Muscle layer of colon (tissue), 2 donors: ENCODE results near the gene TSPAN6.

Experiments used
- H3K27ac ChIP-seq: one replicate; pipeline ENCODE4 v1.7.0; 2013; ENCODE audit warnings: low read depth, mild to moderate bottlenecking, low read length, moderate library complexity
- H3K27me3 ChIP-seq, 2 donors: one replicate each; pipeline ENCODE4 v1.7.0; 2013; ENCODE audit warnings: low read length in 2 of 2, mild to moderate bottlenecking in 2 of 2; ENCODE audit not compliant: insufficient read depth in 2 of 2, control insufficient read depth in 1 of 2
- H3K36me3 ChIP-seq: one replicate; pipeline ENCODE4 v1.7.0; 2013; ENCODE audit warnings: mild to moderate bottlenecking, low read length; ENCODE audit not compliant: insufficient read depth
- H3K4me1 ChIP-seq: one replicate; pipeline ENCODE4 v1.7.0; 2013; ENCODE audit warnings: mild to moderate bottlenecking, low read length; ENCODE audit not compliant: insufficient read depth
- H3K4me3 ChIP-seq, 2 donors: one replicate each; pipeline ENCODE4 v1.7.0; 2013; ENCODE audit warnings: low read length in 2 of 2, low read depth in 1 of 2, mild to moderate bottlenecking in 1 of 2, moderate library complexity in 1 of 2
- H3K9ac ChIP-seq: one replicate; pipeline ENCODE4 v1.7.0; 2013; ENCODE audit warnings: low read length
- H3K9me3 ChIP-seq: one replicate; pipeline ENCODE4 v1.7.0; 2013; ENCODE audit warnings: mild to moderate bottlenecking, low read length
- donor health status: abdominal sarcoma.
- donor health status: Adenocarcinoma of cecum.

TSPAN6 gene, protein sequence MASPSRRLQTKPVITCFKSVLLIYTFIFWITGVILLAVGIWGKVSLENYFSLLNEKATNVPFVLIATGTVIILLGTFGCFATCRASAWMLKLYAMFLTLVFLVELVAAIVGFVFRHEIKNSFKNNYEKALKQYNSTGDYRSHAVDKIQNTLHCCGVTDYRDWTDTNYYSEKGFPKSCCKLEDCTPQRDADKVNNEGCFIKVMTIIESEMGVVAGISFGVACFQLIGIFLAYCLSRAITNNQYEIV

DNA sequence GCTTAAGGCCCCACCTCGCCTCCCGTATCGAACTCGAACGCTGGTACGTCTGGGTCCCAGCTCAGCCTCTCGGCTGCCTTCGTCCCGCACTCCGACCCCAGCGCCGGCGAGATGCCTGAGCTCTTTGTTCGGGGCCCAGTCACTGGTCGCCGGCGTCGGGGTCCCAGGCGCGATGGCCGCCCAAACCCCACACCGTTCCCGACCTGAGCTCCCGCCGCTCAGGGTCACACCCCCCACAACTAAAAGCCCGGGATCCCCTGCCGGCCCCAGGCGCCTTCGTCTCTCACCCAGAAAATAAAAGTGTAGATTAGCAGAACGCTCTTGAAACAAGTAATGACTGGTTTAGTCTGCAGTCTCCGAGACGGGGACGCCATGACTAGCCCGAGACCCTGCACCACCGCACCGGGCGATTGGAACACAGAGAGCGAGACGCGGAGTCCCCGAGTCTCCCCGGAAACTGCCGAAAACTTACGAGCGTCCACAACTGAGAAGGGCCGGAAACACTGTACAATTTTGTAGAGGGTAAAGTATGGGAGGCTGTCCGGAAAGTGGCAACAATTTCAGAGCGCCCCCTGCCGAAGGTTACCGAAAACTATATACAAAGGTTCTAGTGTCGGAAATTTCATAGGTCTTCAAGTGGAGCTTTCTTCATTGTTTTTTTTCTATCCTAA lies at the start of gene TSPAN6:
TSS of gene TSPAN6 (minus strand) at position 486 of the 671 bp plus-strand sequence. CDS start at position 374, 112 bp downstream.
- no peak within 1 kb of the TSS for H3K9ac ChIP-seq
- peak within 1 kb of the TSS; percentile 3 to 59 for H3K4me3 ChIP-seq
- no peaks in the 10 kb centered on the region for H3K4me1 ChIP-seq
- H3K9me3 ChIP-seq = no peaks in the 10 kb centered on the region
- H3K27ac ChIP-seq = no peak within 1 kb of the TSS
- peaks cover 0 to 7% of the 10 kb centered on the region in 2 donors for H3K27me3 ChIP-seq
- no peaks in the 10 kb centered on the region for H3K36me3 ChIP-seq

DNA sequence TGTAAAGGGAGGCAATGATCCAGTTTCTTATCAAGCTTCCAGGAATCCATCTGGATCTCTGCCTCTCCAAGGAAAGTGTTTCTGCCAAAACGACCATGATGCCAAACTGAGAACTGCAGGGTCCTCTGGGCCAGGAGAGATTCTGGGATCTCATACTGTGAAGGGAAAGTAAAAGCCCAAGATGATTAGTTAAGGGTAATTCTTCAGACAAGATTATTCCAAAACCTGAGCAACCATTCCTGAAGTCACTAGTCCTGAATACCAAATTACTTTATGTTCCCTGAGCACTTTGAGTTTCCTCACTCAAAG lies 49.3 kb upstream of the TSPAN6 start:
- Histone ChIP-seq H3K4me1 (peaks cover 16% of the 10 kb centered on the region), H3K9me3 (no peaks in the 10 kb centered on the region), H3K36me3 (peaks cover 6% of the 10 kb centered on the region), H3K27ac (no peak overlapping the region), H3K9ac (no peak overlapping the region), H3K27me3 (no peaks in the 10 kb centered on the region), H3K4me3 (no peak overlapping the region)

DNA sequence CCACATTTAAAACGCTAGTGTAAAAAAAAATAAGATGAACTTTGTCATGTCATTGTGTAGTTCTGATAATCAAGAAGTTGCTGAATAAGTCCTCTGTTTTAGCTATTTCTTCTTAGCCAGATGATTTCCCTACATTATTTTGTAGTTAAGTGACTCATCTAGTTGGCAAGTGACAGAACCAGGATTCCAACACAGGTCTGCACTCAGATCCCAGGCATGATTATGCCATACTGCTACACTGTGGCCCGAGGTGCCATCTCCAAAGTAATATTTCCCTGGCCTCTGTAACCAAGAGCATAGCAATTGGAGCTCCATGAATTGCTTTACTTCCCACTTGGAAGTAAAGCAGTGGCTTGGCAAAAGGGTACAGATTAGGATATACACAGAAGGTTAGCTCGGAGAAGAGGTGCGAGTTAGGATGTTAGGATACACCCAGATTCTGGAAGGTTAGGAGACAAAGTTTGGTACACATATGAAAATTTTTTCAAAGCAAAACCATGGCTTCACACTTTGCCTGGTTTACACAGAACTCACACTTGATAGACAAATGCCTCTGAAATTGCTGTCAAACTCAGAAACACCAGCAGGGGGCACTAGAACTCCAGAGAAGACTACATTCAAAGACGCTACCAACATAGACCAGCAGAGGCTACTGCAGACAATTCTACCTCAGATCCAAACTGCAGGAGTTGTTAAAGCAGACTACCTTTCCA lies 48.8 kb upstream of the TSPAN6 start:
- no peak overlapping the region for H3K27ac ChIP-seq
- H3K27me3 ChIP-seq = no peaks in the 10 kb centered on the region
- peaks cover 6% of the 10 kb centered on the region for H3K36me3 ChIP-seq
- no peak overlapping the region for H3K9ac ChIP-seq
- H3K9me3 ChIP-seq = no peaks in the 10 kb centered on the region
- no peak overlapping the region for H3K4me3 ChIP-seq
- peaks cover 20% of the 10 kb centered on the region for H3K4me1 ChIP-seq

DNA sequence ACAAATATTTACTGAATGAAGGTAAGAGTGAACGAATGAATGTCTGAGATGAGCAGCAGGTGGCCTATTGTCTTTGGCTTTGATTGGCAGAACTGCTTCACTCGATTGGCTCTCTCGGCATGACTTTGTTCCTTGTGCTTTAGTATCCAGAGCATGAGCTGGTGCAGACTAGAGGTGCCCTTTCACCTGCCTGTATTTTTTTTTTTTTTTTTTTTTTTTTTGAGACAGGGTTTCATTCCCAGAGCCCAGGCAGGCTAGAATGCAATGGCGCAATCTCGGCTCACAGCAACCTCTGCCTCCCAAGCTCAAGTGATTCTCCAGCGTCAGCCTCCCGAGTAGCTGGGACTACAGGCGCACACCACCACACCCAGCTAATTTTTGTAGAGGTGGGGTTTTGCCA lies 46.3 kb upstream of the TSPAN6 start:
- no peaks in the 10 kb centered on the region for H3K27me3 ChIP-seq
- H3K4me1 ChIP-seq = peaks cover 20% of the 10 kb centered on the region
- peaks cover 6% of the 10 kb centered on the region for H3K36me3 ChIP-seq
- no peak overlapping the region for H3K9ac ChIP-seq
- no peak overlapping the region for H3K4me3 ChIP-seq
- H3K27ac ChIP-seq = no peak overlapping the region
- H3K9me3 ChIP-seq = no peaks in the 10 kb centered on the region

DNA sequence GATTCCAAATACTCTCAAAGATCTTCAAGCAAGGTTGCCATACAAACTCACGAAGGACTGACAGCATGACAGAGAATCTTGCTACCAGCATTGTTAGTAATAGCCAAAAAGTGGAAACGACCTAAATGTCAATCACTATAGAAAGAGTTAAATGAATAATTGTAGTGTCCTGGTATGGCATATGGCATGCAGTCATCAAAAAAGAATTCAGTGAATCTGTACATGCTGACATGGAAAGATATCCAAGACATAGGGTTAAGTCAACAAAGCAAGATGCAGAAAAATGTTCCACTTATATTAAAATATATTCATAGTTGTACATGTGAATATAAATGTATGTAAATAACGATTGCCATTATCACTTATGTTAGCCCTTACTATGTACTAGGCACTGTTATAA lies 45.0 kb upstream of the TSPAN6 start:
- Histone ChIP-seq H3K36me3 (no peaks in the 10 kb centered on the region), H3K9me3 (no peaks in the 10 kb centered on the region), H3K9ac (no peak overlapping the region), H3K27ac (no peak overlapping the region), H3K4me3 (no peak overlapping the region), H3K4me1 (peaks cover 20% of the 10 kb centered on the region), H3K27me3 (no peaks in the 10 kb centered on the region)

DNA sequence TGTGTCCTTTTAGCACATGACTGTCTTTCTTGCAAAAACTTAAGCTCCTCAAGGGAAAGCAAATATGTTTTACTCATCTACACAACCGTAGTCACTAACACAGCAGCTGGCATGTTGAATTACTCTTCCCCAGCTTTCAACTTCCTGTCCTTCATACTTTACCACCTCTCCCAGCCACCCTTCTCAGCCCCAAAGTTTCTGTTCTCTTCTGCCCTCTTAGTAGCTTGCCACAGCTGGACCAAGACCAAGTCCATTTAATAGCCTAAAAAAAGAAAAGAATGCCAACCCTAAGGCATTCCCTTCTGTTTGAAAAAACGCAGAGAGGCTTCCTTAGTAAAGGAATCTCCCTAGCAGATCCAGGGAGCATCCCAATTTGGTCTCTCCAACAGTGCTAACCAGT lies 44.1 kb upstream of the TSPAN6 start:
- no peak overlapping the region for H3K4me3 ChIP-seq
- H3K9me3 ChIP-seq = no peaks in the 10 kb centered on the region
- H3K36me3 ChIP-seq = no peaks in the 10 kb centered on the region
- H3K27ac ChIP-seq = no peak overlapping the region
- H3K9ac ChIP-seq = no peak overlapping the region
- H3K4me1 ChIP-seq = peaks cover 17% of the 10 kb centered on the region
- H3K27me3 ChIP-seq = no peaks in the 10 kb centered on the region

DNA sequence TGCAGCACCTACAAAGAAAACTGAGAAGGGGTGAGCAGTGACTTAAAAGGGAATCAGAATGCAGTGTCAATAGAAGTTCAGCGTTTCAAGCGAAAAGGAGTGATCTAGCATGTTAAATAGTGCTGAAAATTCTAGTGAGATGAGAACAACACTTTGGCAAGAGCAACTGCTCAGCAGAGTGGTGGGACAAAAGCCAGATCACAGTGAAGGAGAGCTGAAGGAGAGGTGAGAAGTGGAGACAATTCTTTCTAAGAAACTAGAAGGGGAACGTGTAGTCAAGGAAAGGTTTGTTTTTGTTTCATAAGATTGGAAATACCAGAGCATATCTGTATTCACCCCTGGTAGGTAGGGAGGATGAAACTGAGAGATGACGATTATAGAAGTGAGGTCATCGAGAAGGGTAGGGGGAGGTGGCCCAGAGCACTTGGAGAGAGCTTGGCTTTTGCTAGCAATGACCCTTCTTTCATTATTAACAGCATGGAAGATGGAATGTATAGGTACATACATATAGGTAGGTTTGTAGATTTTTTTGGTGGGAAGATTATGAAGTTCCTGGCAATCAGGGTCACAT lies 41.1 kb upstream of the TSPAN6 start:
- Histone ChIP-seq H3K27me3 (no peaks in the 10 kb centered on the region), H3K9me3 (no peaks in the 10 kb centered on the region), H3K4me1 (peaks cover 11% of the 10 kb centered on the region), H3K9ac (no peak overlapping the region), H3K27ac (no peak overlapping the region), H3K36me3 (no peaks in the 10 kb centered on the region), H3K4me3 (no peak overlapping the region)

DNA sequence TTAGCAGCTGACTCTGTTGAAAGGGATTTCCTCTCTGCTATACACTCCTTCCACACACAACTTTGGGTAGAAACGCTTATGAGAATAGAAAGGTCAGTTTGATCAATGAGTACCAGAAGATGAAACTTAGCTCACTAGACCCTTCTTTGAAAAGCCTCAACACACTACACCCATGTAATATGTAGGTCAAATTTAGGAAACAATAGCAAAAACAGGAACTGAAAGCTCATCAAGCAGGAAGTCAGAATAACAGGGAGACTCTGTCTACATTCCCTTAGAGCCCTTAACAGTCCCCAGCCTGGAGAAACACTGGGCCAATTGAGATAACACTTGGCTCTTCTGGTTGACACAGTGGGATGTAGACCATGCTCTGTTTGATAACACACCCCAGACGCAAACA lies 38.1 kb upstream of the TSPAN6 start:
- Histone ChIP-seq H3K9ac (no peak overlapping the region), H3K9me3 (no peaks in the 10 kb centered on the region), H3K4me3 (no peak overlapping the region), H3K27me3 (peaks cover 0 to 5% of the 10 kb centered on the region in 2 donors), H3K4me1 (no peaks in the 10 kb centered on the region), H3K36me3 (no peaks in the 10 kb centered on the region), H3K27ac (no peak overlapping the region)

DNA sequence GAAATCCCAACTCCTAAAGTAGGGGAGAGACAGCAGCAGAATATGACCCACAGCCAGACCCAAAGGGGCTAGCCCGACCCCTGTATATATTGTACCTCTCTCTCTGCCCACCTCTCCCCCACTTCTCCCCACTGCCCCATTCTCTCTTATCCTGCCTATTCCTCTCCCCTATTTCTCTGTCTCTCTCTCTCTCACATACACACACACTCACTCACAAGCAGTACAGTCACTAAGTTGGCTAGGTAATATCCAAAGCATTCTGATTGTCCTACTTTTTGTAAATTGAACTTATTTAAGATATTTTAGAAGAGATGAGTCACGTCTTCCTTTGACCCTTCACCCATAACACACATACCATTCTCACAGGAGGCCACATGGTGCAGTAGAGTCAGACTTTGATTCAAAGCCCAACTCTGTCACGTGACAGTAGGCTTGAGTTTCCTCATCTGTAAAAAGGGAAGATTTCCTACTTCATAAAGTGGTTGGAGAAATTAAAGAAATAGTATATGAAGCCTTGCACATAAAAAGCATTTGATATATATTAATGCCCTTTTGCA lies 36.9 kb upstream of the TSPAN6 start:
- Histone ChIP-seq H3K36me3 (no peaks in the 10 kb centered on the region), H3K4me3 (no peak overlapping the region), H3K9ac (no peak overlapping the region), H3K27ac (no peak overlapping the region), H3K9me3 (no peaks in the 10 kb centered on the region), H3K27me3 (peaks cover 0 to 5% of the 10 kb centered on the region in 2 donors), H3K4me1 (no peaks in the 10 kb centered on the region)

DNA sequence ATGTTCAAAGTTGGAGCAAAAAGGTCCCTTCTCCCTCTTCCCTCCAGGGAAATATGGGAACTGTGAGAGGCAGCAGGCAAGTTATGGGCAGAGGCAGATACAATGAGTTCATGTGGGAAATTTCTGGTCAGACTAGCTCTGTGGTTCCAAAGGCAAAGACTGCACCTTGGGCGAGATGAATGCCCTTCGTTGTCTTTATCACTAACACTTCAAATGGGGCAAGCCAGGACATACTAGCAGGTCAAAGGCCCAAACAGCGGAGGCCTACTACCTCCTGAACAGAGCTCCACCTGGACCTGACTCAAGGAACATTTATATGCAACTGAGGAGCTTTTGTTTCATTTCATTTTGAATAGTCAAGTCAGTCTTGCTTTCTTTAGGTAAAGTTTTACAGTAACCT lies 36.4 kb upstream of the TSPAN6 start:
- Histone ChIP-seq H3K9ac (no peak overlapping the region), H3K27ac (no peak overlapping the region), H3K4me3 (no peak overlapping the region), H3K4me1 (no peaks in the 10 kb centered on the region), H3K27me3 (peaks cover 0 to 5% of the 10 kb centered on the region in 2 donors), H3K9me3 (no peaks in the 10 kb centered on the region), H3K36me3 (no peaks in the 10 kb centered on the region)

DNA sequence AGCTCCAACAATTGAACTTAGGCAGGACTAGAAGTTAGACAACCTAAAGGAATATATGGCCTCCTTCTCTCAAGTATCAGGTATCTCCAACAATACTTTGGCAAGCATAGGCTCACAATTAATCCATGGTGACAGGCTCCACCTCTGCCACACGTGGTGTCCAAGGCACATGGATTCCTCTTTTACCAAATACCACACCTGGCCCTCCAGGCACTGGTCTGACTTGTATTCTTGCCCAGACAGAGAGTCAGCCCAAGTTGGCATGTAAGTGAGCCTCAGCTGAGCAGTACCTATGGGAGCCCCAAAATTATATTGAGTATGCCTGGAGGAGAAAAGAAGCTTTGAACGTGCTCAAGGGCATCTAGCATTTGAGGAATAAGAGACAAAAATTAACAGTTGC lies 27.0 kb upstream of the TSPAN6 start:
- Histone ChIP-seq H3K4me3 (no peak overlapping the region), H3K9me3 (no peaks in the 10 kb centered on the region), H3K36me3 (no peaks in the 10 kb centered on the region), H3K27ac (no peak overlapping the region), H3K4me1 (no peaks in the 10 kb centered on the region), H3K27me3 (peaks cover 3 to 20% of the 10 kb centered on the region in 2 donors), H3K9ac (no peak overlapping the region)
